ENCODE data around the gene GRIK3. TPM values are rescaled to one million over a fixed set of nuclear protein-coding genes. Genes with fewer than 3 reads are reported as not detected.

Gene GRIK3
- total RNA-seq, 1 experiment from 2014 or later: not detected

GRCh38 chr1:36752431-36752830 lies 281.9 kb downstream of the GRIK3 start:
- ATAC-seq: no peak
- no peaks in the 10 kb centered on the region for H3K79me2 ChIP-seq (ENCODE audit: low read length)

GRCh38 chr1:36751525-36751924 lies 282.8 kb downstream of the GRIK3 start:
- ChIA-PET POLR2A (ENCODE audit: unreplicated experiment) (no interaction called here), CTCF (no interaction called here)
- intact Hi-C loops (cut with micrococcal nuclease): no loop called here
- DNase-seq: peak; percentile 60
- TF ChIP-seq EZH2 (IDR thresholded peaks at IDR 0.05; ENCODE audit: low read length, unreplicated experiment): no peak
- Histone ChIP-seq H3K9me3 (ENCODE audit: low read length) (no peaks in the 10 kb centered on the region), H3K4me2 (ENCODE audit: low read length) (peak overlapping the region; percentile 23), H3K27me3 (ENCODE audit: low read length) (peaks cover 24% of the 10 kb centered on the region), H3K36me3 (ENCODE audit: low read depth, low read length) (no peaks in the 10 kb centered on the region), H3K9ac (ENCODE audit: low read length) (no peak overlapping the region), H3K9me2 (replicated peaks; ENCODE audit: low read length) (no peaks in the 10 kb centered on the region), H4K20me1 (ENCODE audit: low read length) (no peaks in the 10 kb centered on the region), H3K4me3 (ENCODE audit: low read length) (no peak overlapping the region), H2AFZ (ENCODE audit: low read length) (no peak overlapping the region), H3F3A (ENCODE audit: low read length, unreplicated experiment) (no peaks in the 10 kb centered on the region), H3K79me2 (ENCODE audit: low read length) (no peaks in the 10 kb centered on the region), H3K4me1 (ENCODE audit: insufficient read depth, low read length) (peaks cover 21% of the 10 kb centered on the region), H3K27ac (ENCODE audit: low read length) (no peak overlapping the region)
- peak; percentile 81 for ATAC-seq
- no TSS peak for BruUV-seq (replicated peaks)

More at GRCh38 chr1:36752431-36752830, 281.9 kb downstream of the GRIK3 start:
- H3K4me3 ChIP-seq (ENCODE audit: low read length): no peak overlapping the region
- H3K27ac ChIP-seq (ENCODE audit: low read length): no peak overlapping the region; the same call in 1 of the 2 replicates
- H3F3A ChIP-seq (ENCODE audit: low read length, unreplicated experiment): no peaks in the 10 kb centered on the region
- intact Hi-C loops (cut with micrococcal nuclease): no loop called here
- DNase-seq: no peak
- H4K20me1 ChIP-seq (ENCODE audit: low read length): no peaks in the 10 kb centered on the region
- no peak overlapping the region for H3K4me2 ChIP-seq (ENCODE audit: low read length)
- peaks cover 21% of the 10 kb centered on the region for H3K4me1 ChIP-seq (ENCODE audit: insufficient read depth, low read length)
- no peak overlapping the region for H3K9ac ChIP-seq (ENCODE audit: low read length)
- no peak overlapping the region for H2AFZ ChIP-seq (ENCODE audit: low read length)
- no peaks in the 10 kb centered on the region for H3K9me3 ChIP-seq (ENCODE audit: low read length)
- H3K9me2 ChIP-seq (replicated peaks; ENCODE audit: low read length): no peaks in the 10 kb centered on the region
- BruUV-seq (replicated peaks): no TSS peak
- ChIA-PET CTCF (no interaction called here), POLR2A (ENCODE audit: unreplicated experiment) (no interaction called here)
- no peak for TF ChIP-seq CTCF (conservative IDR thresholded peaks at IDR 0.05; ENCODE audit: low read depth, low read length)
- no peak for TF ChIP-seq EZH2phosphoT487 (IDR thresholded peaks at IDR 0.05; ENCODE audit: borderline replicate concordance, low read length)
- TF ChIP-seq EZH2 (IDR thresholded peaks at IDR 0.05; ENCODE audit: low read length, unreplicated experiment): no peak
- no peaks in the 10 kb centered on the region for H3K36me3 ChIP-seq (ENCODE audit: low read depth, low read length)
- peaks cover 15% of the 10 kb centered on the region for H3K27me3 ChIP-seq (ENCODE audit: low read length)

- no peak overlapping the region for H3K27ac ChIP-seq (ENCODE audit: low read length)
Measured at GRCh38 chr1:36748466-36748865, 285.8 kb downstream of the GRIK3 start.

More at GRCh38 chr1:36748466-36748865, 285.8 kb downstream of the GRIK3 start:
- Histone ChIP-seq H3K9me2 (replicated peaks; ENCODE audit: low read length) (no peaks in the 10 kb centered on the region), H3K27me3 (ENCODE audit: low read length) (peaks cover 46% of the 10 kb centered on the region), H2AFZ (ENCODE audit: low read length) (no peak overlapping the region), H3K36me3 (ENCODE audit: low read depth, low read length) (no peaks in the 10 kb centered on the region), H4K20me1 (ENCODE audit: low read length) (no peaks in the 10 kb centered on the region), H3K79me2 (ENCODE audit: low read length) (no peaks in the 10 kb centered on the region), H3K4me3 (ENCODE audit: low read length) (no peak overlapping the region), H3K9ac (ENCODE audit: low read length) (no peak overlapping the region), H3K4me1 (ENCODE audit: insufficient read depth, low read length) (peaks cover 21% of the 10 kb centered on the region), H3F3A (ENCODE audit: low read length, unreplicated experiment) (no peaks in the 10 kb centered on the region), H3K9me3 (ENCODE audit: low read length) (no peaks in the 10 kb centered on the region), H3K4me2 (ENCODE audit: low read length) (no peak overlapping the region)
- TF ChIP-seq CTCF (conservative IDR thresholded peaks at IDR 0.05; ENCODE audit: low read depth, low read length): no peak
- TF ChIP-seq EZH2phosphoT487 (IDR thresholded peaks at IDR 0.05; ENCODE audit: borderline replicate concordance, low read length): no peak
- TF ChIP-seq EZH2 (IDR thresholded peaks at IDR 0.05; ENCODE audit: low read length, unreplicated experiment): no peak
- BruUV-seq (replicated peaks): no TSS peak
- CTCF ChIA-PET: no interaction called here
- DNase-seq: no peak
- POLR2A ChIA-PET (ENCODE audit: unreplicated experiment): no interaction called here
- intact Hi-C loops (cut with micrococcal nuclease): no loop called here
- no peak for ATAC-seq
